GM12878 (cell line): ENCODE results near the gene SFT2D2. TPM values are rescaled to one million over a fixed set of nuclear protein-coding genes. Genes with fewer than 3 reads are reported as not detected.

Experiments
- ATAC-seq: fragments of 200-7000 bp; cut with Tn5 transposase; 3 replicates; pipeline ENCODE4 v1.9.1; 2020; ENCODE audit warnings: mild to moderate bottlenecking, moderate library complexity
- BruUV-seq: library from RNA; stranded (reverse); fragments of 400-500 nt; replicated peaks from 2 replicates; lab custom pipeline; 2021; lab: Mats Ljungman, UMichigan
- CTCF ChIA-PET: fragments of 300-600 bp; sonication (Branson Sonifier 250); formaldehyde crosslinking; extraction: SDS; loops from one replicate; lab custom pipeline; 2021; ENCODE audit warnings: inconsistent platforms; lab: Yijun Ruan, JAX
- POLR2A ChIA-PET: fragments of 350-600 bp; formaldehyde crosslinking; extraction: SDS; loops from one replicate; lab custom pipeline; 2021; ENCODE audit warnings: inconsistent platforms; lab: Charles Lee
- RAD21 ChIA-PET: fragments of 300-600 bp; sonication (Branson Sonifier 250); formaldehyde crosslinking; loops from one replicate; lab custom pipeline; 2023; ENCODE audit warnings: antibody characterized with exemption; ENCODE audit not compliant: unreplicated experiment; lab: Charles Lee
- SMC1A ChIA-PET: fragments of 300-600 bp; sonication (Branson Sonifier 250); formaldehyde crosslinking; loops from one replicate; lab custom pipeline; 2023; ENCODE audit not compliant: unreplicated experiment, uncharacterized antibody; lab: Charles Lee
- DNase-seq: peaks from one replicate; pipeline ENCODE4 v3.0.0-alpha.2; 2011; ENCODE audit warnings: low read depth, low spot score
- FAIRE-seq: peaks from 3 replicates; lab custom pipeline; 2011; peaks lifted over from hg19 to GRCh38; lab: Jason Lieb, UNC
- H2AFZ ChIP-seq: 2 replicates; pipeline ENCODE4 v1.6.0; 2011; ENCODE audit warnings: low read depth, low read length, control low read depth; ENCODE audit not compliant: control insufficient read depth
- H3K27ac ChIP-seq: 2 replicates; pipeline ENCODE4 v1.5.1; 2011; ENCODE audit warnings: control low read depth; ENCODE audit not compliant: control insufficient read depth, insufficient read depth
- H3K27me3 ChIP-seq, 2 experiments: replicated peaks in 1 of 2; 2 replicates each; pipeline versions ENCODE4 v1.6.0 to v1.6.1; 2011; ENCODE audit warnings: low read length in 1 of 2; ENCODE audit not compliant: control insufficient read depth in 2 of 2, insufficient read depth in 2 of 2
- H3K36me3 ChIP-seq, 2 experiments: 2 replicates each; pipeline ENCODE4 v1.5.1; 2011; ENCODE audit warnings: low read length in 1 of 2; ENCODE audit not compliant: control insufficient read depth in 2 of 2, insufficient read depth in 2 of 2
- H3K4me1 ChIP-seq: 2 replicates; pipeline ENCODE4 v1.6.1; 2011; ENCODE audit warnings: mild to moderate bottlenecking, low read length, moderate library complexity, mixed read lengths; ENCODE audit not compliant: control insufficient read depth, insufficient read depth
- H3K4me2 ChIP-seq: 2 replicates; pipeline ENCODE4 v1.6.0; 2011; ENCODE audit warnings: control low read depth; ENCODE audit not compliant: control insufficient read depth, insufficient read depth
- H3K4me3 ChIP-seq: fragments of 200-600 bp; sonication (generic); 2 replicates; pipeline ENCODE4 v1.5.1; 2016
- H3K79me2 ChIP-seq: 2 replicates; pipeline ENCODE4 v1.6.0; 2011; ENCODE audit warnings: low read length; ENCODE audit not compliant: control insufficient read depth, insufficient read depth
- H3K9ac ChIP-seq: 2 replicates; pipeline ENCODE4 v1.8.0; 2011; ENCODE audit warnings: low read length, control low read depth, mixed read lengths; ENCODE audit not compliant: control insufficient read depth, insufficient read depth
- H3K9me3 ChIP-seq: replicated peaks from 3 replicates; pipeline ENCODE4 v1.5.1; 2011; ENCODE audit warnings: mild to moderate bottlenecking, low read length; ENCODE audit not compliant: control insufficient read depth, insufficient read depth
- H4K20me1 ChIP-seq: 2 replicates; pipeline ENCODE4 v1.6.0; 2011; ENCODE audit not compliant: control insufficient read depth, insufficient read depth
- CBX3 ChIP-seq: fragments of 200-600 bp; sonication (generic); IDR thresholded peaks from 2 replicates; pipeline ENCODE4 v1.6.1; 2016; ENCODE audit warnings: low read depth, borderline replicate concordance
- EGR1 ChIP-seq, 2 experiments: IDR thresholded peaks; 1 replicate in 1 of 2; 2 replicates in 1 of 2; pipeline ENCODE4 v1.6.1; 2011 to 2012; ENCODE audit warnings: low read depth in 2 of 2, low read length in 2 of 2, borderline replicate concordance in 1 of 2, mild to moderate bottlenecking in 1 of 2, moderate library complexity in 1 of 2
- NKRF ChIP-seq: fragments of 450-650 bp; conservative IDR thresholded peaks from 2 replicates; pipeline ENCODE4 v1.6.1; 2017; ENCODE audit warnings: mild to moderate bottlenecking, moderate library complexity
- NRF1 ChIP-seq: conservative IDR thresholded peaks from 2 replicates; pipeline ENCODE4 v1.6.1; 2011; ENCODE audit warnings: mild to moderate bottlenecking, low read depth, low read length, improper control_type of control experiment
- SMAD1 ChIP-seq: fragments of 450-650 bp; IDR thresholded peaks from 2 replicates; pipeline ENCODE4 v1.6.1; 2018; ENCODE audit warnings: mild to moderate bottlenecking, low read depth; ENCODE audit not compliant: partially characterized antibody
- TCF12 ChIP-seq: IDR thresholded peaks from 2 replicates; pipeline ENCODE4 v1.6.1; 2011; ENCODE audit warnings: low read depth, mild to moderate bottlenecking, low read length
- WGBS: methylation state at CpG from one replicate; pipeline ENCODE4 v1.1.6; 2016; ENCODE audit warnings: low lambda C conversion rate; ENCODE audit not compliant: insufficient replicate concordance, insufficient coverage; ENCODE audit errors: missing lambda C conversion rate; 5-methylcytosine and 5-hydroxymethylcytosine counted together
- in situ Hi-C: fragments of 300-500 bp; cut with MboI; formaldehyde crosslinking; loops from 9 replicates; pipeline ENCODE4 v1.14.3; 2018; ENCODE audit warnings: mixed read lengths
- intact Hi-C: fragments of 100-400 bp; cut with micrococcal nuclease; formaldehyde crosslinking; loops from one replicate; pipeline ENCODE4 v1.14.2; 2022; ENCODE audit not compliant: unreplicated experiment
- polyA plus RNA-seq, 11 experiments: library from polyadenylated mRNA; depleted of rRNA in 4 of 11; unstranded in 6 of 11; stranded (reverse) in 5 of 11; fragments of >200 nt; fragmentation: Nextera tagmentation in 4 of 11; fragmentation: Illumina TruSeq in 1 of 11; extraction: Ambion mirVana in 4 of 11; extraction: Trizol in 1 of 11; gene quantifications; 1 replicate in 1 of 11; 2 replicates in 10 of 11; pipeline versions ENCODE4 v1.2.1 to v1.2.3, GENCODE V29; 2011 to 2016; ENCODE audit warnings: inconsistent platforms in 2 of 11, missing spikeins in 2 of 11, low read depth in 1 of 11
- total RNA-seq, 4 experiments: library from RNA; depleted of rRNA in 3 of 4; stranded (reverse); fragments of >200 nt in 3 of 4; fragmentation: Illumina TruSeq in 1 of 4; extraction: Trizol in 1 of 4; gene quantifications; 2 replicates each; pipeline versions ENCODE4 v1.2.1 to v1.2.3, GENCODE V29; 2013 to 2021

The SFT2D2 gene
- total and polyA plus RNA-seq, 10 of the 15 experiments (the other 5 are each of a cell fraction or from before 2014, with no cell fraction given): 5.6 to 49.6 (median 24.9) TPM

GRCh38 chr1:168221275-168221674, 4.5 kb upstream of the SFT2D2 start:
- ATAC-seq (no peak), FAIRE-seq (no peak), DNase-seq (no peak)
- H3K79me2 ChIP-seq: peaks cover 9% of the 10 kb centered on the region
- no peaks in the 10 kb centered on the region for H3K36me3 ChIP-seq
- ChIA-PET RAD21 (no interaction called here), CTCF (interaction anchor here (2.2 kb wide), 1 partner anchor 14 kb away, joined by 9 read pairs; no protein-coding TSS in a partner anchor), SMC1A (interaction anchor here (0.9 kb wide), 1 partner anchor 8 kb away, joined by 3 read pairs; no protein-coding TSS in a partner anchor), POLR2A (interaction anchor here (0.6 kb wide), 1 partner anchor 108 kb away, joined by 3 read pairs; no protein-coding TSS in a partner anchor)
- H3K9ac ChIP-seq: no peak overlapping the region
- no peak overlapping the region for H3K27ac ChIP-seq
- in situ Hi-C loops: no loop called here
- H3K9me3 ChIP-seq: no peaks in the 10 kb centered on the region; the same call in 2 of the 3 replicates
- no peak overlapping the region for H3K4me3 ChIP-seq
- 13% methylated on average over 2 of the region's 2 CpGs for WGBS
- intact Hi-C loops: no loop called here
- no peak overlapping the region for H2AFZ ChIP-seq
- no peaks in the 10 kb centered on the region for H3K27me3 ChIP-seq
- H3K4me1 ChIP-seq: peaks cover 11% of the 10 kb centered on the region
- no peaks in the 10 kb centered on the region for H4K20me1 ChIP-seq
- H3K4me2 ChIP-seq: no peak overlapping the region
- TF ChIP-seq EGR1 (IDR thresholded peaks at IDR 0.05; ENCODE audit: borderline replicate concordance in 1 of 2, low read depth in 2 of 2, low read length in 2 of 2): no peak
- TF ChIP-seq CBX3: no peak
- no peak for TF ChIP-seq SMAD1
- TF ChIP-seq NKRF: no peak
- TF ChIP-seq TCF12: no peak
- TF ChIP-seq NRF1: no peak
- no TSS peak for BruUV-seq
